ENCODE data around the gene EGFL8. TPM values are rescaled to one million over a fixed set of nuclear protein-coding genes. Genes with fewer than 3 reads are reported as not detected.

Gene EGFL8
- total RNA-seq, 2 donors from 2014 or later: 13.8 to 16.2 TPM

DNA sequence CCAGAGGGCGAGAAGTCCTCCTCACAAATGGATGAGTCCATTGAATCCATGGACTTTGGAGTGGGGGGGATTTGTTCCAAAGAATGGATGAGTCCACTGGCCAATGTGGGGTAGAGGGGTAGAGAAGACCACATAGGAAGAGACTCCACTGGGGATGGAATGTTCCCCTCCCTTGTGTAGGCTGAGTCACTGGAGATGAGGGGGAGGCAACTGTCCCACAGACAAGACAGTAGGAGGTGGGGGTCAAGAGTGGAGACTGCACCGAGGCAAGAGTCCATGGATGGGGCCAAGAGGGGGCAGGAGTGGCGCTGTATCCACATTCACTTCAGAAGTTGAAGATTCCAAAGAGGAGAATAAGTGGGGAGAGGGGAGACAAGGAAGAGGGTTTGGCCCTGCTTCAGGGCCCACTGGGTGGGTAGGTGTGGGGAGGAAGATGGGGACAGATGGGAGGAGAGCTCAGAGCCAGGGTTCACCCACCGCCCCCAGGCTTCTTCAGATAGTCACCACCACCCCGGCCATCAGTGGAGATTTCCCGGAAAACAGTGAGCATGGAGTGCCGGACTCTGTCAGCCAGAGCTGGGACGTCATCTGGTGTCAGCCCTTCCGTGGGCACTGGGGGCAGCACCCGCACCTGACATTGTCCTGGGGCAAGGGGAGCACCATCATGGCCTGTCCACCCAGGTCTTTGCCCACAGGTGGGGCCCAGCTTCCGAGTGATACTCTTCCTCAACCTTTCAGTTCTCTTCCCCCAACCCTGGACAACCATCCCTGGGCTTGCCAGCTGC lies 4.6 kb downstream of the EGFL8 start:
- Histone ChIP-seq H3K27ac (no peak overlapping the region), H3K9me3 (no peaks in the 10 kb centered on the region), H3K36me3 (peaks cover 28% of the 10 kb centered on the region), H3K4me1 (ENCODE audit: control insufficient read depth in 1 of 2, low read depth in 2 of 2) (no peaks in the 10 kb centered on the region), H3K27me3 (replicated peaks; ENCODE audit: insufficient read depth) (no peaks in the 10 kb centered on the region), H3K4me3 (no peak overlapping the region)
- TF ChIP-seq CTCF (IDR thresholded peaks at IDR 0.05): no peak
- ATAC-seq (ENCODE audit: insufficient number of reproducible peaks, low FRiP score, low read depth) (no peak), DNase-seq (ENCODE audit: low spot score) (no peak)

GRCh38 chr6:32170294-32170693 lies 5.9 kb downstream of the EGFL8 start:
- H3K36me3 ChIP-seq: peaks cover 28% of the 10 kb centered on the region
- H3K27ac ChIP-seq: no peak overlapping the region
- no peak for TF ChIP-seq CTCF (IDR thresholded peaks at IDR 0.05)
- ATAC-seq (ENCODE audit: insufficient number of reproducible peaks, low FRiP score, low read depth): no peak
- no peaks in the 10 kb centered on the region for H3K27me3 ChIP-seq (replicated peaks; ENCODE audit: insufficient read depth)
- H3K9me3 ChIP-seq: no peaks in the 10 kb centered on the region
- peaks cover 3 to 10% of the 10 kb centered on the region in 2 donors for H3K4me1 ChIP-seq (ENCODE audit: control insufficient read depth in 1 of 2, low read depth in 2 of 2)
- H3K4me3 ChIP-seq: no peak overlapping the region
- no peak for DNase-seq (ENCODE audit: low spot score)

DNA sequence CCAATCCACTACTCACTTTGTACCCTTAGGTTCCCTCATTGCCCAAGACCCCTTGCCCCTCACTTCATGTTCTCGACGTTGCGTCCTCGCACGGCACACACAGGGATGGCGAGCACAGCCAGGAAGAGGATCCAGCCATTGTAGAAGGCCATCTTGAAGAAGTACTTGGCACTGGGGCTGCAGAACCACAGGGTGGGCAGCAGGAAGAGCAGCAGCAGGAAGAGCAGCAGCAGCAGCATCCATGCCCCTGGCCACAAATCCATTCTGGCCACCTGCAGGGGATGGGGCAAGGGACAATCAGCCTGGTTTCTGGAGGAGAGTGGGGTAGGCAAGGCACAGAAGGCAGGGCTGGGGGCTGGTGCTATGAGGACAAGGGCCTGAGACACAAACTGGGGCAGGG lies 6.8 kb downstream of the EGFL8 start:
- no peaks in the 10 kb centered on the region for H3K27me3 ChIP-seq (replicated peaks; ENCODE audit: insufficient read depth)
- peaks cover 24% of the 10 kb centered on the region for H3K36me3 ChIP-seq
- H3K4me3 ChIP-seq: no peak overlapping the region
- no peak overlapping the region for H3K27ac ChIP-seq
- no peak for ATAC-seq (ENCODE audit: insufficient number of reproducible peaks, low FRiP score, low read depth)
- peaks cover 4 to 14% of the 10 kb centered on the region in 2 donors for H3K4me1 ChIP-seq (ENCODE audit: control insufficient read depth in 1 of 2, low read depth in 2 of 2)
- no peak for DNase-seq (ENCODE audit: low spot score)
- no peak for TF ChIP-seq CTCF (IDR thresholded peaks at IDR 0.05)
- H3K9me3 ChIP-seq: no peaks in the 10 kb centered on the region

GRCh38 chr6:32173051-32173727 lies 8.8 kb downstream of the EGFL8 start:
- Histone ChIP-seq H3K27me3 (replicated peaks; ENCODE audit: insufficient read depth) (no peaks in the 10 kb centered on the region), H3K9me3 (no peaks in the 10 kb centered on the region), H3K4me3 (no peak overlapping the region), H3K4me1 (ENCODE audit: control insufficient read depth in 1 of 2, low read depth in 2 of 2) (peaks cover 8 to 21% of the 10 kb centered on the region in 2 donors), H3K27ac (no peak overlapping the region), H3K36me3 (peaks cover 17% of the 10 kb centered on the region)
- ATAC-seq (ENCODE audit: insufficient number of reproducible peaks, low FRiP score, low read depth) (no peak), DNase-seq (ENCODE audit: low spot score) (no peak)
- TF ChIP-seq CTCF (IDR thresholded peaks at IDR 0.05): no peak

GRCh38 chr6:32174416-32174815 lies 10.0 kb downstream of the EGFL8 start:
- H3K36me3 ChIP-seq: peaks cover 9% of the 10 kb centered on the region
- no peaks in the 10 kb centered on the region for H3K27me3 ChIP-seq (replicated peaks; ENCODE audit: insufficient read depth)
- no peak overlapping the region for H3K27ac ChIP-seq
- ATAC-seq (ENCODE audit: insufficient number of reproducible peaks, low FRiP score, low read depth) (no peak), DNase-seq (ENCODE audit: low spot score) (no peak)
- no peak for TF ChIP-seq CTCF (IDR thresholded peaks at IDR 0.05)
- no peaks in the 10 kb centered on the region for H3K9me3 ChIP-seq
- peaks cover 14 to 30% of the 10 kb centered on the region in 2 donors for H3K4me1 ChIP-seq (ENCODE audit: control insufficient read depth in 1 of 2, low read depth in 2 of 2)
- no peak overlapping the region for H3K4me3 ChIP-seq

Measured in thoracic aorta (tissue), 2 donors.